Measurements from ENCODE around the gene ADK.

ADK gene

GRCh38 chr10:74684462-74684861, 533.4 kb downstream of the ADK start:
- DNase-seq, result no peak

- DNase-seq, result no peak
These were observed 534.5 kb downstream of the ADK start for GRCh38 chr10:74685564-74685963.

GRCh38 chr10:74690393-74690792, 539.4 kb downstream of the ADK start:
- no peak for DNase-seq

- no peak for DNase-seq
These were observed 540.1 kb downstream of the ADK start for GRCh38 chr10:74691164-74691563.

- DNase-seq, result no peak
These were observed 553.8 kb downstream of the ADK start for GRCh38 chr10:74704629-74705357.

DNA sequence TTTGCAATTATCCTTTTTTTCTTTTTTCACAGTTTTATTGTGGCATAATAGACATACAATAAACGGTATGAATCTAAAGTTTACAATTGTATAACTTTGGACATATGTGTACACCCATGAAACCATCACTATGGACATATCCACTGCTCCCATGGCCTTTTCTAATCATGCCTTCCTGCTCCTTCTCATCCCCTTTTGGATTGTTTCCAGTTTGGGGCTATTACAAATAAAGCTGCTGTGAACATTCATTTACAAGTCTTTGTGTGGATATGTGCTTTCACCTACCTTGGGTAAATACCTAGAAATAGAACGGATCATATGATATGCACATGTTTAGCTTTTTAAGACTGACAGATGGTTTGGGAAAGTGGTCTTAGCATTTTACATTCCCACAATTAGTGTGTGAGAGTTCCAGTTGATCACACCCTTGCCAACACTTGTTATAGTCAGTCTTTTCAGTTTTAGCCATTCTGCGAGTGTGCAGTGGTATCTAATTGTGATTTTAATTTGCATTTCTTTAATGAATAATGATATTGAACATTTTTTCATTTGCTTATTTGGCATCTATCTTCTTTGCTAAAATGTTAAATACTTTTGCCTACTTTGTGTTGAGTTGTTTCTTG, 554.4 kb downstream of the ADK start:
- no peak for DNase-seq

DNA sequence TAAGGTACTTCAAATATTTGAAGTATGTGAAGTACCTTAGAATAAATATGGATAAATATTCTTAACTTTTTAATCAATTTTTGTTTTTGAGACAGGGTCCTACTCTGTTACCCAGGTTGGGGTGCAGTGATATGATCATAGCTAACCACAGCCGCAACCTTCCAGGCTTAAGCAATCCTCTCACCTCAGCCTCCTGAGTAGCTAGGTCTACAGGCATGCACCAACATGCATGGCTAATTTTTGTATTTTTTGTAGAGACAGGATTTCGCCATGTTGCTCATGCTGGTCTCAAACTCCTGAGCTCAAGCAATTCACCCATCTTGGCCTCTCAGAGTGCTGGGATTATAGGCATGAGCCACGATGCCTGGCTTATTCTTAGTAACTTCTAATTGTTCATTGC, 555.9 kb downstream of the ADK start:
- DNase-seq, result no peak

- no peak for DNase-seq
These were observed 557.2 kb downstream of the ADK start for GRCh38 chr10:74708246-74708645.

DNA sequence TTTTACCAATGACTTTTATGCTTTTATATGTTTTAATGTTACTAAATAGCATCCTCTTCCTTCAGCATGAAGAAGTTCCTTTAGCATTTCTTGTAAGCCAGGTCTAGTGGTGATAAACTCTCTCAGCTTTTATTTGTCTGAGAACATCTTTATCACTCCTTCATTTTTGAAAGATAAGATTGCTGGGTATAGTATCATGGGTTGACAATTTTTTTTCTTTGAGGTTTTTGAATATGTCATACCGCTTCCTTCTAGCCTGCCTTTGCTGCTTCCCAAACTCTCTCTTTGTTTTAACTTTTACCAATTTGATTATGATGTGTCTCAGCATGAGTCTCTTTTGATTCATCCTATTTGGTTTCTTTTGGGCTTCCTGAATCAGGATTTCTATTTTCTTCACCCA, 567.2 kb downstream of the ADK start:
- DNase-seq, result no peak

GRCh38 chr10:74728225-74728624, 577.2 kb downstream of the ADK start:
- no peak for DNase-seq

DNA sequence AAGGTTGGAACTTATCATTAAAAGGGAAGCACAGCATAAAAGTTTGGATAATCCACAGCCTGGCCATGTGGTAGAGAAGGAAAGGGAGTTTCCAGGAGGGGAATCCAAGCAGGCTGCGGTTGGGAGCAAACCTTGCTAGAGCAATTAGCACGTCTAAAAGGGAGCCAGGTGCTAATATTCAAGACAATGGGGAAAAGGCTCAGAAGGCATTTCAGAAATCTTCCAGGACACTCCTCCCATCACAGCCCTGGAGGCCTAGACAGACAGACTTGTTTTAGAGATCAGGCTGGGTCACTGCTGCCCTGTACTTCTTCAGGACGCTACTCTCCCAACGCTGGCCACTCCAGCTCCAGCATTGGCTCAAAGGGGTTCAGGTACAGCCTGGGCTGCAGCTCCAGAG, 579.2 kb downstream of the ADK start:
- no peak for DNase-seq

DNA sequence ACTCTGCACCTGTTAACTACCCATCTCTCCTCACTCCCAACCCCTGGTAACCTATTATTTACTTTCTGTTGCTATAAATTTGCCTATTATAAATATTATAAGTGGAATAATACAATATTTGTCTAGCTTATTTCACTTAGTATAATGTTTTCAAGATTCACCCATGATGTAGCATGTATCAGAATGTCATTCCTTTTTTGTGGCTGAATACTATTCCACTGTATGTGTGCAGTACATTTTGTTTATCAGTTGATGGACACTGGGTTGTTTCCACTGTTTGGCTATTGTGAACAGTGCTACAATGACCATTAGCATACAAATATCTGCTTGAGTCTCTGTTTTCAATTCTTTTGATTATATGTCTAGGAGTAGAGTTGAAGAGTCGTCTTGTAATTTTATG, 582.6 kb downstream of the ADK start:
- no peak for DNase-seq

DNA sequence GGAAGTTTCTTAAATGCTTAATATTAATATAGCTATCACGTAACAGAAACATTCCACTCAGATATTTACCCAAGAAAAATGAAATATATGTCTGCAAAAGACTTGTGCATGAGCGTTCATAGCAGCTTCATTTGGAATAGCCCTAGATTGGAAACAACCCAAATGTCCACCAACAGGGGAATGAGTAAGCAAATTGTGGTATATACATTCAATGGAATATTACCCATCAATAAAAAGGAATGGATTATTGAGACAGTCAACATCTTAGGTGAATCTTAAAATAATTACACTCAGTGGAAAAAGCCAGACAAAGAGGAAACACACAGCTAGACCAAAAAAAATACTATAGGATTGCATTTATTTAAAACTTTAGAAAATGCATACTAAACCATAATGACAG, 585.0 kb downstream of the ADK start:
- no peak for DNase-seq

- peak; percentile 29 to 37 (median 31) for DNase-seq
These were observed 587.0 kb downstream of the ADK start for GRCh38 chr10:74738052-74738451.

- DNase-seq, result no peak
These were observed 587.5 kb downstream of the ADK start for GRCh38 chr10:74738542-74738941.

DNA sequence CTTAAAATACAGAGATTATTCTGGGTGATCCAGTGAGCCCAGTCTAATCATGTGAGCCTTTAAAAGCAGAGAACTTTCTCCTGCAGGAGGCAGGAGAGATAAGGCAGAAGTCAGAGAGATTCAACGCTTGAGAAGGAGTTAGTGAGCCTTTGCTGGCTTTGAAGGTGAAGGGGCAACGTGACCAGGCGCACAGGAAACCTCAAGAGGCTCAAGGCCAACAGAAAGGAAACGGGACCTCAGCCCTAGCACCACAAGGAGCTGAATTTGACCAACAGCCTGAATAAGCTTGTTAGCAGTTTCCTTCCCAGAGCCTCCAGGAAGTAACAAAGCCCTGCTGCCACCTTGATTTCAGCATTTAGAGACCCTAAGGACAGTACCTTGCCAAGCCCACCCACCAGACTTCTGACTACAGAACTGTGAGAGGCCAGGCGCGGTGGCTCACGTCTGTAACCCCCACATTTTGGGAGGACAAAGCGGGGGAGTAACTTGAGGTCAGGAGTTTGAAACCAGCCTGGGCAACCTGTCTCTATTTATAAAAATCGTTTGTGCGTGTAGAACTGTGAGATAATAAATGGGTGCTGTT, 588.1 kb downstream of the ADK start:
- DNase-seq, result peak; percentile 17 to 26 (median 17)

DNA sequence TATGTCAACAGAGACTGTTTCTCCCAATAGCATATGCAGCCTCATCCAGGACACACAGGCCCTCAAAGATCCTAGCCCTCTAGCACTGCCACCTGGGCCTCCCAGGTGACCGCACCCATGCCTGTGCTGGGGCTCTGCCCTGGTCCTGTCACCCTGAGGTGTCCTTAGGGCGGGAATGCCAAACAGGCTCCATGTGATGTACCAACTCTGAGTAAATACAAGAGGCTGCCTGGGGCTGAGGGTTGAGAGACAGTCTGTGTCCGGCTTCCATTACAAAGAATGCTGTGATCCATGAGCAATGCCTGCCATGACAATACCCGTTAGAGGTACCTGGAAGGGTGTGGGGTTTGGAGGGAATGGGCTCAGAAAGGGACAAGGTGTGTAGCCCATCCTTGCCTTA, 592.4 kb downstream of the ADK start:
- DNase-seq, result no peak

DNA sequence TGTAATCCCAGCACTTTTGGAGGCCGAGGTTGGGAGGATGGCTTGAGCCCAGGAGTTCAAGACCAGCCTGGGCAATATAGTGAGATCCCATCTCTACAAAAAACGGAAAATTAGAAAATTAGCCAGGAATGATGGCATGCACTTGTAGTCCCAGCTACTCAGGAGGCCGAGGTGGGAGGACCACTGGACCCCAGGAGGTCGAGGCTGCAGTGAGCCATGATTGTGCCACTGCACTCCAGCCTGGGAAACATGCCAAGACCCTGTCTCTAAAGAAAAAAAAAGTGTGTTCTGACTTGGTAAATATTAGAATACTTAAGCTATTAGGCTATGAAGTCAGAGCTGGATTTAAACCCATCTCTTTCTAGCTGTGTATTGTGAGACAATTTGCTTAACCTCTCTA, 594.4 kb downstream of the ADK start:
- DNase-seq, result no peak

DNA sequence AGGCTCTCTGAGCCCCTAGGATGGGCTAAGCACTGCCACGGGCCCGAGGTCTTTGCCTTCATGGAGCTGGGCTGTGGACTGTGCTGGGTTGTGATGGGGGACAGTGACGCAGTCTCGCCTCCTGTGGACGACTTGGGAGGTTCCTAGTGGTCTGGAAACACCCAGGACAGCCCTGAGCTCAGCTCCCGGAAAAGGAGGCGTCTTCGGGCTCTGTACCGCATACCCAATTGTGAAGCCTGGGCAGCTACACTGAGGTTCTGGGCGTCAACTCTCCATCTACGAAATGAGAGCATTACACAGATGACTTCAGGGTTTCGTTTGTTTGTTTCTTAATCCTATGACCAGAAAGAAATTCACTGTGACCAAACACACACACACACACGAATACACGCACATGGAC, 595.8 kb downstream of the ADK start:
- DNase-seq, result no peak

GRCh38 chr10:74748468-74749031, 597.5 kb downstream of the ADK start:
- DNase-seq, result peak in 2 of 3 donors; percentile 8 to 12

DNA sequence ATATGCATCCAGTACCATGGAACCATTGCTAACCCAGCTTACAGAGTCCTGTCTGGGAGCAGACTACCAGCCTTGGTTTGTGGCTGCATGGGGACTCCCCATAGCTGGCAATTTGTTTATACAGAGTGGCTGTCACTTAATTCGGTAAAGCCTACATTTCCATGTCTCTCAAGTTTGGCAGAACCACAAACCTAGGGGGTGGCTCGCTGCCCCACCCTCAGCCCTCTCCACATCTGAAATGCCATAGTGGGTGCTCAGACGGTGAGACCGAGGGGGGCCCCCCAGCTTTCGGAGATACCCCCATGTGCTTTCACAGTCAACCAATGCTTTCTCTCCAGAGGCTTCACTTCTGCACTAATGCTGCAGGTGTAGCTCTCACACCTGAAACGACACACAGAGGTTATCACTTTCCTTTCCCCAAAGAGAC, 599.8 kb downstream of the ADK start:
- no peak for DNase-seq

DNA sequence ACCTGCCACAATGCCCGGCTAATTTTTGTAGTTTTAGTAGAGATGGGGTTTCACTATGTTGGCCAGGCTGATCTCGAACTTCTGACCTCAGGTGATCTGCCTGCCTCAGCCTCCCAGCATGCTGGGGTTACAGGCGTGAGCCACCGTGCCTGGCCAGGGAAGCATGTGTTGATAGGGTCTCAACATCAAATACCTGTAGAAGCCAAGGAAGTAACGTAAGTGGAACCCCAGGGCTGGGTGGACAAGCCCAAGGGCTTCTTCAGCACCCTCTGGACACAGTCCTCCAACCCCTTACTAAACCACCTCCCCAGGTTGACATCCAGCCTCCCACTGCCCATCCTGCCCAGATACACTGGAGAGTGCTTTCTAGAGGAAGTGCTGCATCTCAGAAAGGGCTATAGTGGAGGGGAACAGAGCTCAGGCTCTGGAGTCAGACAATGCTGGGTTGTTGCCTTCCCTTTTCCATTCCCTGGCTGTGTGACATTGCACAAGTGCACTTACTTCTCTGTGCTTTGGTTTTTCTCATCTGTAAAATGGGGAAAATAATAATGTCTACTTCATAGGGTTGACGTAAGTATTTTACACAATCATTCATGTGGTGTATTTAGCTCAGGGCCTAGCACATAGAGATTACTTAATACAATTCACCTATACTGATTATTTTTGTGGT, 601.5 kb downstream of the ADK start:
- DNase-seq, result peak; percentile 30 to 62 (median 54)

DNA sequence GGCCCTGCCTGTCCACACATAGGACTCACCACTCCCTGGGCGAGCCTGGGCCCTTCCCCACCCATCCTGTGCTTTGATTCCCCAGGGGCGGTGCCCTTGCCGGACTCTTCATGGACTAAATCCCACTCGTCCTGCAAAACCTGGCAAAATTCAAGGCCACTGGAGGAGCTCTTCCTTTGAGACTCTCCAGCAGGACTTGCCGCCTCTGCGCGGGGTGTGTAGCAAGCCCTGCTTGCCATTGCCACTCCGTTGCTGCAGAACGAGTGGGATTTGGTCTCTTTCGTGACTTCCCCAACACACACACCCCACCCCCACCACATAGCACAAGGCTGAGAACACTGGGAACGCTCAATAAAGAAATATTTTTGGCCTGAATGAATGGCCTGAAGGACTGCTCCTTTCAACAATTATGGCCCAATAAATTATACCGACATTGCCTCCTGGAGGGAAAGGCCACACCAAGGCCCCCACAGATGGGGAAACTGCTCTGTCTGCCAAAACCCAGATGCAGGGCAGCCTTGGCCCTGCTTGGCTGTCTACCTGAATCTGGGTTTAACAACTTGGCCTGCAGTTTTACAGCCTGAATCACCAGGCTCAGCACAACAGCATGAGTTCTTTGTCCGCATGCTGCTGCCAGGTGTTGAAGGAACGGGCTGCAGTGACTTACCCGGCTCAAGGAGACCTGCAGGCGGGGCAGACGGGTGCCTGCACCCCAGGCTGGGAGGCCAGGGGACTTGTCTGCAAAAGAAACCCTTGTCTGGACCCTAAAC, 602.6 kb downstream of the ADK start:
- peak; percentile 29 to 71 (median 53) for DNase-seq

All from suppressor macrophage treated with lipopolysaccharide for 1 hour (primary cell).